ENCODE data around the gene CAST. TPM values are rescaled to one million over a fixed set of nuclear protein-coding genes. Genes with fewer than 3 reads are reported as not detected.

Gene CAST
- total RNA-seq, 4 donors from 2014 or later = 98.2 to 350 (median 136) TPM

- no peak for DNase-seq
- Histone ChIP-seq H3K27ac (no peak overlapping the region), H3K36me3 (no peaks in the 10 kb centered on the region), H3K9me3 (no peaks in the 10 kb centered on the region), H3K4me3 (no peak overlapping the region), H3K27me3 (no peaks in the 10 kb centered on the region), H3K4me1 (no peaks in the 10 kb centered on the region)
- TF ChIP-seq CTCF (IDR thresholded peaks at IDR 0.05) = no peak
- TF ChIP-seq POLR2A (IDR thresholded peaks at IDR 0.05) = no peak
- intact Hi-C loops (cut with DNase I; ENCODE audit: low total_unique reads) = no loop called here
Measured at GRCh38 chr5:96659170-96659569, 3.0 kb upstream of the CAST start.

GRCh38 chr5:96660971-96661854 lies 963 bp upstream of the CAST start:
- Histone ChIP-seq H3K4me3 (peak overlapping the region; percentile 68 to 69), H3K27ac (peak overlapping the region; percentile 96 to 97), H3K27me3 (no peaks in the 10 kb centered on the region), H3K36me3 (no peaks in the 10 kb centered on the region), H3K4me1 (no peaks in the 10 kb centered on the region), H3K9me3 (no peaks in the 10 kb centered on the region)
- peak; percentile 21 to 29 for DNase-seq
- TF ChIP-seq POLR2A (IDR thresholded peaks at IDR 0.05) = no peak
- TF ChIP-seq CTCF (IDR thresholded peaks at IDR 0.05) = no peak
- intact Hi-C loops (cut with DNase I; ENCODE audit: low total_unique reads) = no loop called here

- intact Hi-C loops (cut with DNase I; ENCODE audit: low total_unique reads) = no loop called here
- no peaks in the 10 kb centered on the region for H3K9me3 ChIP-seq
- no peaks in the 10 kb centered on the region for H3K27me3 ChIP-seq
- H3K4me3 ChIP-seq = peak overlapping the region; percentile 68 to 69
- no peaks in the 10 kb centered on the region for H3K4me1 ChIP-seq
- TF ChIP-seq CTCF (IDR thresholded peaks at IDR 0.05) (peak in 1 of 4 experiments; percentile 23), POLR2A (IDR thresholded peaks at IDR 0.05) (peak; percentile 66 to 82)
- DNase-seq = peak; percentile 92 to 96
- H3K27ac ChIP-seq = peak overlapping the region; percentile 96 to 97
- no peaks in the 10 kb centered on the region for H3K36me3 ChIP-seq
Measured at GRCh38 chr5:96662725-96663518, 746 bp downstream of the CAST start.

GRCh38 chr5:96663608-96664007 lies 1.4 kb downstream of the CAST start:
- Histone ChIP-seq H3K27ac (peak overlapping the region; percentile 96 to 97), H3K9me3 (no peaks in the 10 kb centered on the region), H3K36me3 (no peaks in the 10 kb centered on the region), H3K27me3 (no peaks in the 10 kb centered on the region), H3K4me1 (no peaks in the 10 kb centered on the region), H3K4me3 (peak overlapping the region; percentile 68 to 69)
- DNase-seq = no peak
- no peak for TF ChIP-seq POLR2A (IDR thresholded peaks at IDR 0.05)
- TF ChIP-seq CTCF (IDR thresholded peaks at IDR 0.05) = no peak
- intact Hi-C loops (cut with DNase I; ENCODE audit: low total_unique reads) = no loop called here

GRCh38 chr5:96664669-96665068 lies 2.5 kb downstream of the CAST start:
- no peaks in the 10 kb centered on the region for H3K9me3 ChIP-seq
- no peak for DNase-seq
- no peaks in the 10 kb centered on the region for H3K36me3 ChIP-seq
- no peak overlapping the region for H3K27ac ChIP-seq
- intact Hi-C loops (cut with DNase I; ENCODE audit: low total_unique reads) = no loop called here
- no peak overlapping the region for H3K4me3 ChIP-seq
- no peak for TF ChIP-seq CTCF (IDR thresholded peaks at IDR 0.05)
- TF ChIP-seq POLR2A (IDR thresholded peaks at IDR 0.05) = no peak
- H3K27me3 ChIP-seq = no peaks in the 10 kb centered on the region
- H3K4me1 ChIP-seq = no peaks in the 10 kb centered on the region

Measured in uterus (tissue), 4 donors.